DOHH2 (cell line): ENCODE results near the gene PTPRN2.

Experiments used
- H3F3A ChIP-seq: fragments of 200-600 bp; sonication (generic), shearing (Covaris generic); 2 replicates; pipeline ENCODE4 v1.6.0; 2016; ENCODE audit warnings: antibody characterized with exemption, mild to moderate bottlenecking; ENCODE audit not compliant: control insufficient read depth, insufficient read depth
- H3K27ac ChIP-seq: fragments of 200-600 bp; sonication (generic); 2 replicates; pipeline ENCODE4 v1.5.1; 2014; ENCODE audit warnings: low read depth, mild to moderate bottlenecking, low read length, moderate library complexity
- H3K27me3 ChIP-seq: fragments of 200-600 bp; sonication (generic); 2 replicates; pipeline ENCODE4 v1.6.1; 2014; ENCODE audit warnings: mild to moderate bottlenecking, low read length, mixed read lengths; ENCODE audit not compliant: control insufficient read depth
- H3K36me3 ChIP-seq: fragments of 200-600 bp; sonication (generic); 2 replicates; pipeline ENCODE4 v1.6.1; 2014; ENCODE audit warnings: mild to moderate bottlenecking, low read length, moderate library complexity, mixed read lengths; ENCODE audit not compliant: control insufficient read depth
- H3K4me1 ChIP-seq: fragments of 200-600 bp; sonication (generic); 2 replicates; pipeline ENCODE4 v1.6.1; 2014; ENCODE audit warnings: mild to moderate bottlenecking, low read length, mixed read lengths; ENCODE audit not compliant: control insufficient read depth
- H3K4me2 ChIP-seq: fragments of 200-600 bp; sonication (generic); 2 replicates; pipeline ENCODE4 v1.6.0; 2014; ENCODE audit warnings: mild to moderate bottlenecking, low read length, moderate library complexity
- H3K4me3 ChIP-seq: fragments of 200-600 bp; sonication (generic); 2 replicates; pipeline ENCODE4 v1.5.1; 2014; ENCODE audit warnings: mild to moderate bottlenecking, low read length, mixed read lengths
- H3K79me2 ChIP-seq: fragments of 200-600 bp; sonication (generic); 2 replicates; pipeline ENCODE4 v1.6.1; 2014; ENCODE audit warnings: mild to moderate bottlenecking, low read length, mixed read lengths; ENCODE audit not compliant: control insufficient read depth
- H3K9me2 ChIP-seq: fragments of 200-600 bp; sonication (generic); replicated peaks from 2 replicates; pipeline ENCODE4 v1.6.1; 2014; ENCODE audit warnings: mild to moderate bottlenecking, low read length, mixed read lengths; ENCODE audit not compliant: control insufficient read depth
- H3K9me3 ChIP-seq: fragments of 200-600 bp; sonication (generic); 2 replicates; pipeline ENCODE4 v1.6.1; 2014; ENCODE audit warnings: antibody characterized with exemption, low read length, mixed read lengths; ENCODE audit not compliant: control insufficient read depth, insufficient read depth
- H4K20me1 ChIP-seq: fragments of 200-600 bp; sonication (generic); 2 replicates; pipeline ENCODE4 v1.6.0; 2014; ENCODE audit warnings: low read depth, mild to moderate bottlenecking, antibody characterized with exemption, low read length, moderate library complexity; ENCODE audit not compliant: control insufficient read depth, insufficient read depth
- EZH2phosphoT487 ChIP-seq: fragments of 200-600 bp; sonication (generic); IDR thresholded peaks from 2 replicates; pipeline ENCODE4 v1.6.1; 2017; ENCODE audit warnings: borderline replicate concordance, mild to moderate bottlenecking, antibody characterized with exemption, low read length, moderate library complexity, mixed read lengths
- TF ChIP-seq, protein P1 (sequence below): fragments of 200-600 bp; sonication (generic); IDR thresholded peaks from one replicate; pipeline ENCODE4 v1.5.1; 2014; ENCODE audit warnings: antibody characterized with exemption, mild to moderate bottlenecking, low read depth, low read length; ENCODE audit not compliant: poor library complexity, severe bottlenecking

The PTPRN2 gene

DNA sequence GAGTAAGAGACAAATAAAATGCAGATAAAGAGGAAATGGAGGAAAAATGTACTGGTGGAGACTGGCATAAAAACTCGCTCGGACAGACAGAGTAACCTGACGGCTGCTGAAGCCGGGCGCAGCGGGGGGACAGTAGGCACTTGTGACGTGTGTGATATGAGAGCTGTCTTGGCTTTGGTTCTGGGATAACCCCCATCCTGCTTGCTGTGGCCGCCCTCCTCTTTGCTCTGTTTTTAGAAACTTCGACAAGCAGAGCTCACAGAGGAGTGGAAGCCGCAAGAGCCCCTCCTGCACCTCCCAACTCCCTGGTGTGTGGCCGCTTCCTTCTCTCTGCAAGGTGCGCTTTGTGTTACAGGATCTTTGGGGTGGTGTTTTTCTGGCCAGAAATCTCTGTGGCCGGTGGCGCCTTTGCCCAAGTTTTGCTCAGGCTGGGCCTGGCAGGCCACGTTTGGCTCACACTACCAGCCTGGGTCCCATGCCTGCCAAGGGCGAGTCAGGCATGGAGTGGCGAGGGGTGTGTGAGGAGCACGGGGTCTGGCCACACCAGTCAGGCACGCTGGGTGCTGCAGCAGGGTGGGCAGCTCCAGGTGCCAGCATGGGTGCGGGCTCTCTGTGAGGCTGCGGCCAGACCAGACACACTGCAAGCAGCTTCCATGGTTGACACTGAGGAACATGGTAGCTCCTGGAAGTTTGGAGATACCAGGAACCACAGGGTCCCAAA is 982.8 kb downstream of the PTPRN2 start:
- Histone ChIP-seq H3K27me3 (no peaks in the 10 kb centered on the region), H4K20me1 (no peaks in the 10 kb centered on the region), H3K9me3 (no peaks in the 10 kb centered on the region), H3K9me2 (no peaks in the 10 kb centered on the region), H3F3A (no peaks in the 10 kb centered on the region), H3K4me2 (no peak overlapping the region), H3K4me3 (no peak overlapping the region), H3K79me2 (no peaks in the 10 kb centered on the region), H3K4me1 (no peaks in the 10 kb centered on the region), H3K36me3 (no peaks in the 10 kb centered on the region), H3K27ac (no peak overlapping the region)
- no peak for TF ChIP-seq EZH2phosphoT487
- TF ChIP-seq, protein P1, sequence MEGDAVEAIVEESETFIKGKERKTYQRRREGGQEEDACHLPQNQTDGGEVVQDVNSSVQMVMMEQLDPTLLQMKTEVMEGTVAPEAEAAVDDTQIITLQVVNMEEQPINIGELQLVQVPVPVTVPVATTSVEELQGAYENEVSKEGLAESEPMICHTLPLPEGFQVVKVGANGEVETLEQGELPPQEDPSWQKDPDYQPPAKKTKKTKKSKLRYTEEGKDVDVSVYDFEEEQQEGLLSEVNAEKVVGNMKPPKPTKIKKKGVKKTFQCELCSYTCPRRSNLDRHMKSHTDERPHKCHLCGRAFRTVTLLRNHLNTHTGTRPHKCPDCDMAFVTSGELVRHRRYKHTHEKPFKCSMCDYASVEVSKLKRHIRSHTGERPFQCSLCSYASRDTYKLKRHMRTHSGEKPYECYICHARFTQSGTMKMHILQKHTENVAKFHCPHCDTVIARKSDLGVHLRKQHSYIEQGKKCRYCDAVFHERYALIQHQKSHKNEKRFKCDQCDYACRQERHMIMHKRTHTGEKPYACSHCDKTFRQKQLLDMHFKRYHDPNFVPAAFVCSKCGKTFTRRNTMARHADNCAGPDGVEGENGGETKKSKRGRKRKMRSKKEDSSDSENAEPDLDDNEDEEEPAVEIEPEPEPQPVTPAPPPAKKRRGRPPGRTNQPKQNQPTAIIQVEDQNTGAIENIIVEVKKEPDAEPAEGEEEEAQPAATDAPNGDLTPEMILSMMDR = no peak

DNA sequence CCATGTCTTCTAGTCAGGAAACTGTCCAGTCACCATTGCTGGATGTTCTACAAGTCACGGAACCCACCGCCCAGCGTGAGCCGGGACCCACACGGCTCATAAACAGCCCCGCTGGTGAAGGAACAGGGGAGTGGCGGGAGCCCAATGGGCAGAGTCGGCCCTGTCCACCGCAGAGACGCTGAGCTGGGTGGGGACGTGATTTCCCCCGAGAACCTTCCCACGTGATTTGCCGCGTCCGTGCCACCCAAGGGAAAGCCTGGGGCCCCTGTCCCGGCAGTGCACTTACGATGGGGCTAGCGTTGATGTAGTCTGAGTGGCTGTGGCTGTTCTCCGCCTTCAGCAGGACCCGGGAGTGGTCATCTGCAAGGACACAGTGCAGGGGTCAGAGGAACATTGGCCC is 983.9 kb downstream of the PTPRN2 start:
- no peaks in the 10 kb centered on the region for H3K27me3 ChIP-seq
- H3K4me1 ChIP-seq = no peaks in the 10 kb centered on the region
- H3K4me2 ChIP-seq = no peak overlapping the region
- no peaks in the 10 kb centered on the region for H3F3A ChIP-seq
- no peaks in the 10 kb centered on the region for H3K79me2 ChIP-seq
- no peak overlapping the region for H3K4me3 ChIP-seq
- H3K9me3 ChIP-seq = no peaks in the 10 kb centered on the region
- no peaks in the 10 kb centered on the region for H4K20me1 ChIP-seq
- no peaks in the 10 kb centered on the region for H3K36me3 ChIP-seq
- TF ChIP-seq, protein P1 = no peak
- TF ChIP-seq EZH2phosphoT487 = no peak
- no peaks in the 10 kb centered on the region for H3K9me2 ChIP-seq
- no peak overlapping the region for H3K27ac ChIP-seq

DNA sequence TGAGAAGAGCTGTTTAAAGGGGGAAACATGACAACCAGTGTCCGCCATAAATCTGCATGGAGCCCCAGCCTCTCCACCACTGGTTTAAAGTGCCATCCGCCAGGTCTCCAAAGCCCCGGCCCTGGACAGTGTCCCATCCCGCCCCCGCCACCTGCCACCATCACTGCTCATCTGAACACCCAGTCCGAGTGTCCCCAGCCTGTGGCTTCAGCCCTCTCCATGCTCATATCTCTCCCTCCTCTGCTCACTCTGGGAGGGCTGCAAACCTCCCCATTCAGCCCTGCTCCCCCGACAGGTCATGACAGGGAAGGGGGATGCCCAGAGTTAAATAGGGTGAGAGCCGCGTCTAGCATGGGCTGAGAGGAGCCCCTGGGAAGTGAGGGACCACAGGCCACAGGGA is 984.6 kb downstream of the PTPRN2 start:
- Histone ChIP-seq H3K4me1 (no peaks in the 10 kb centered on the region), H3K9me2 (no peaks in the 10 kb centered on the region), H3K4me2 (no peak overlapping the region), H4K20me1 (no peaks in the 10 kb centered on the region), H3K36me3 (no peaks in the 10 kb centered on the region), H3K9me3 (no peaks in the 10 kb centered on the region), H3F3A (no peaks in the 10 kb centered on the region), H3K27ac (no peak overlapping the region), H3K79me2 (no peaks in the 10 kb centered on the region), H3K4me3 (no peak overlapping the region), H3K27me3 (no peaks in the 10 kb centered on the region)
- no peak for TF ChIP-seq EZH2phosphoT487
- TF ChIP-seq, protein P1 = no peak
